ENCODE data around the gene SLC24A2. TPM values are rescaled to one million over a fixed set of nuclear protein-coding genes. Genes with fewer than 3 reads are reported as not detected.

SLC24A2 gene
- total and polyA plus RNA-seq, 10 of the 15 experiments (the other 5 are each of a cell fraction or from before 2014, with no cell fraction given), result not detected

GRCh38 chr9:19828576-19829109 lies 39.8 kb upstream of the SLC24A2 start:
- intact Hi-C loops (cut with micrococcal nuclease; ENCODE audit: unreplicated experiment) (no loop called here), in situ Hi-C loops (cut with MboI) (no loop called here)
- no peak overlapping the region for H3K4me2 ChIP-seq (ENCODE audit: control insufficient read depth, insufficient read depth)
- H3K4me3 ChIP-seq, result no peak overlapping the region
- no peak overlapping the region for H3K9ac ChIP-seq (ENCODE audit: control insufficient read depth, insufficient read depth, low read length)
- no peak overlapping the region for H3K27ac ChIP-seq (ENCODE audit: control insufficient read depth, insufficient read depth)
- BruUV-seq (replicated peaks), result no TSS peak
- ATAC-seq (no peak), FAIRE-seq (no peak), DNase-seq (ENCODE audit: low read depth, low spot score) (no peak)
- H3K27me3 ChIP-seq (replicated peaks in 1 of 2; ENCODE audit: control insufficient read depth in 2 of 2, insufficient read depth in 2 of 2, low read length in 1 of 2), result no peaks in the 10 kb centered on the region
- TF ChIP-seq STAT3 (IDR thresholded peaks at IDR 0.05; ENCODE audit: low read depth, low read length) (no peak), MTA3 (IDR thresholded peaks at IDR 0.05; ENCODE audit: borderline replicate concordance, low read length) (no peak), RUNX3 (IDR thresholded peaks at IDR 0.05; ENCODE audit: low read length) (no peak), ZNF24 (IDR thresholded peaks at IDR 0.05) (no peak), NFIC (IDR thresholded peaks at IDR 0.05; ENCODE audit: low read depth, low read length) (no peak), TAF1 (IDR thresholded peaks at IDR 0.05; ENCODE audit: borderline replicate concordance, low read depth, low read length) (no peak), ZNF622 (IDR thresholded peaks at IDR 0.05) (no peak), JUND (IDR thresholded peaks at IDR 0.05; ENCODE audit: low read depth, low read length) (no peak), KLF5 (IDR thresholded peaks at IDR 0.05; ENCODE audit: partially characterized antibody) (no peak), RELA (IDR thresholded peaks at IDR 0.05; ENCODE audit: borderline replicate concordance, partially characterized antibody) (no peak), RB1 (IDR thresholded peaks at IDR 0.05; ENCODE audit: borderline replicate concordance) (no peak)
- H3K36me3 ChIP-seq (ENCODE audit: control insufficient read depth in 2 of 2, insufficient read depth in 2 of 2, low read length in 1 of 2), result no peaks in the 10 kb centered on the region
- SMC1A ChIA-PET (ENCODE audit: uncharacterized antibody, unreplicated experiment), result interaction anchor here (1.4 kb wide), 1 partner anchor 37 kb away, joined by 6 read pairs; no protein-coding TSS in a partner anchor
- RAD21 ChIA-PET (ENCODE audit: unreplicated experiment), result no interaction called here
- no peaks in the 10 kb centered on the region for H4K20me1 ChIP-seq (ENCODE audit: control insufficient read depth, insufficient read depth)
- 2% methylated on average over 4 of the region's 4 CpGs for WGBS (ENCODE audit: insufficient coverage, insufficient replicate concordance, low lambda C conversion rate, missing lambda C conversion rate)
- POLR2A ChIA-PET, result no interaction called here
- no peaks in the 10 kb centered on the region for H3K79me2 ChIP-seq (ENCODE audit: control insufficient read depth, insufficient read depth, low read length)
- H2AFZ ChIP-seq (ENCODE audit: control insufficient read depth, low read depth, low read length), result no peak overlapping the region
- CTCF ChIA-PET, result no interaction called here
- H3K4me1 ChIP-seq (ENCODE audit: control insufficient read depth, insufficient read depth, low read length), result no peaks in the 10 kb centered on the region
- no peaks in the 10 kb centered on the region for H3K9me3 ChIP-seq (replicated peaks; ENCODE audit: control insufficient read depth, insufficient read depth, low read length)
